ENCODE results near the gene TRRAP. TPM values are rescaled to one million over a fixed set of nuclear protein-coding genes. Genes with fewer than 3 reads are reported as not detected.

TRRAP gene
- polyA plus RNA-seq, 1 donor, result 24.7 TPM

DNA sequence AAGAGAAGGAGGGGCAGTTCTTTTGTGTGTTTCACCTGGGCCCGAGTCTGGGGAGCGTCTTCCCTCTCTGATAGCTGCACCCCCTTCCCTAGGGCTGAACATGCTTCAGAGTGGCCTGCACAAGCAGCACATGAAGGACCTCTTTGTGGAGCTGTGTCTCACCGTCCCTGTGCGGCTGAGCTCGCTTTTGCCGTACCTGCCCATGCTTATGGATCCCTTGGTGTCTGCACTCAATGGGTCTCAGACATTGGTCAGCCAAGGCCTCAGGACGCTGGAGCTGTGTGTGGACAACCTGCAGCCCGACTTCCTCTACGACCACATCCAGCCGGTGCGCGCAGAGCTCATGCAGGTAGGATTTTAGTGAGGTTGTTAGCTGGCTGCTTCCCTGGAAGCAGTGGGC lies 39.0 kb downstream of the TRRAP start:
- WGBS (ENCODE audit: insufficient coverage, low lambda C conversion rate), result no CpG with 5 or more reads among the region's 12 CpGs

DNA sequence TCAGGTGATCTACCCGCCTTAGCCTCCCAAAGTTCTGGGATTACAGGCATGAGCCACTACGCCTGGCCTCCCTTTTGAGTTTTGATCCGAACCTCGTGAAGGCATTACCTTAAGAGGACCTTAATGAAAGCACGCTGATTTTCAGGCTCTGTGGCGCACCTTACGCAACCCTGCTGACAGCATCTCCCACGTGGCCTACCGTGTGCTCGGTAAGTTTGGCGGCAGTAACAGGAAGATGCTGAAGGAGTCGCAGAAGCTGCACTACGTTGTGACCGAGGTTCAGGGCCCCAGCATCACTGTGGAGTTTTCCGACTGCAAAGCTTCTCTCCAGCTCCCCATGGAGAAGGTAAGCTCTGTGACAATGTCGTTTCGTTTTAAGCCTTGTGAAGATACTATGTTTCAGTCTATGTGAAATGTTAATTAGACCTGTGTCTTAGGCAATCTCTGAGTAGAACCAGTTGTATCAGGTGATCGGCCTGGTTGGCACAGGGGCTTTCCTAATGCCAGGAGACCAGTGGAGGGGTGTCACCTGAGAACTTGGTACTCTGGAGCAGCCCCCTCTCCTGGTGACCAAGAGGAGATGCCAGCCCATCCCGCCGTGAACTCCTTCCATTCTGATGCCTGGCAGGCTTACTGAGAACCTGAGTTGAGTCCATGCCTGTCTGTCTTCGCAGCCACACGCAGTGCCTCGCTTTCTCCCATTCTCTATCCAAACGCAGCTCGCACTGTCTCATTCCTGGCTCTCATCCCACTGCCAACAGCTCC lies 43.5 kb downstream of the TRRAP start:
- H3K27me3 ChIP-seq (ENCODE audit: control insufficient read depth, insufficient read depth, low read length), result no peaks in the 10 kb centered on the region
- H3K36me3 ChIP-seq (ENCODE audit: control insufficient read depth, insufficient read depth, low read length), result peaks cover 83% of the 10 kb centered on the region
- no peaks in the 10 kb centered on the region for H3K9me3 ChIP-seq (ENCODE audit: control insufficient read depth, low read depth, low read length)
- no CpG with 5 or more reads among the region's 25 CpGs for WGBS (ENCODE audit: insufficient coverage, low lambda C conversion rate)
- no peaks in the 10 kb centered on the region for H3K4me1 ChIP-seq (ENCODE audit: control insufficient read depth, insufficient read depth, low read length)
- H3K4me3 ChIP-seq (ENCODE audit: low read length), result no peak overlapping the region
- DNase-seq, result no peak
- no peak overlapping the region for H3K27ac ChIP-seq (ENCODE audit: low read length)

More for the DNA sequence above, 39.0 kb downstream of the TRRAP start:
- Histone ChIP-seq H3K27ac (ENCODE audit: low read length) (no peak overlapping the region), H3K4me3 (ENCODE audit: low read length) (no peak overlapping the region), H3K27me3 (ENCODE audit: control insufficient read depth, insufficient read depth, low read length) (no peaks in the 10 kb centered on the region), H3K9me3 (ENCODE audit: control insufficient read depth, low read depth, low read length) (no peaks in the 10 kb centered on the region), H3K4me1 (ENCODE audit: control insufficient read depth, insufficient read depth, low read length) (no peaks in the 10 kb centered on the region), H3K36me3 (ENCODE audit: control insufficient read depth, insufficient read depth, low read length) (peaks cover 76% of the 10 kb centered on the region)
- DNase-seq, result no peak

DNA sequence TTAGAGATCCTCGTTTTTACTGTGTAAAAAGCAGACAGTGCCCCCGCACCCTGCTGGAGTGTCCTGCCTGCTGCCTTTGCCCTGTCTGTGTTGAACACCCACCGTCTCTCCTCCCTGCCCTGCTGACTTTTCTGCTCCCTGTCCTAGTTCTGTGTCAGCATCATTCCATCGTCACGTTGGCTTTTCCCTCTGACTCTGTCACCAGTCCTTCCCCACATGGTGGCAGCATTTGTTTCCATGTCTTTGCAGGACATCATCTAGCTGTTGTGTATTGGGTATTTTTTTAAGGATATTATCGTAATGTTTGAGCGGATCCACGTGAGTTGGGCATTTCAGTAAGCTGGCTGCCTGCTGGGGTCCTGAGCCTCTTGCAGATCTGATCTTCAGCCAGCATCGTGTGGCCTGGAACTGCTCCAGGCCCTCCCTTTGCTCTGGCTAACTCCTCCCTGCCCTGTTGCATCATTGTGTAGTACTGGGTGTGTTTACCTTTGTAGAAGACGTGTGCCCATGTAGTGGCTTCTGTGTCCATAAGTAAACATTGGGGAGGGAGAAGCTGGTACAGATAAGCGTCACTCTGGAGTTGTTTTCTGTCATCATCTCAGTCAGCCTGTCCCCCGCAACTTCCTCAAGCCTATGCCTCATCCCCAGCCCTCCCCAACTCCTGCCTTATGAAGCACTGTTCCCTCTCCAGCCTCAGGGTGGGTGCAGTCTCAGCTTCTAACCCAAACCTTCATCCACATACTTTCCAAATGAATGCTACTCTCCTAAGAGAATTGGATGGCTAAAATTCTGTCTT lies 44.3 kb downstream of the TRRAP start:
- no peaks in the 10 kb centered on the region for H3K9me3 ChIP-seq (ENCODE audit: control insufficient read depth, low read depth, low read length)
- WGBS (ENCODE audit: insufficient coverage, low lambda C conversion rate), result 73% methylated on average over 3 of the region's 12 CpGs
- peaks cover 83% of the 10 kb centered on the region for H3K36me3 ChIP-seq (ENCODE audit: control insufficient read depth, insufficient read depth, low read length)
- peak; percentile 4 to 15 for DNase-seq
- no peaks in the 10 kb centered on the region for H3K27me3 ChIP-seq (ENCODE audit: control insufficient read depth, insufficient read depth, low read length)
- H3K27ac ChIP-seq (ENCODE audit: low read length), result no peak overlapping the region
- H3K4me1 ChIP-seq (ENCODE audit: control insufficient read depth, insufficient read depth, low read length), result no peaks in the 10 kb centered on the region
- no peak overlapping the region for H3K4me3 ChIP-seq (ENCODE audit: low read length)

DNA sequence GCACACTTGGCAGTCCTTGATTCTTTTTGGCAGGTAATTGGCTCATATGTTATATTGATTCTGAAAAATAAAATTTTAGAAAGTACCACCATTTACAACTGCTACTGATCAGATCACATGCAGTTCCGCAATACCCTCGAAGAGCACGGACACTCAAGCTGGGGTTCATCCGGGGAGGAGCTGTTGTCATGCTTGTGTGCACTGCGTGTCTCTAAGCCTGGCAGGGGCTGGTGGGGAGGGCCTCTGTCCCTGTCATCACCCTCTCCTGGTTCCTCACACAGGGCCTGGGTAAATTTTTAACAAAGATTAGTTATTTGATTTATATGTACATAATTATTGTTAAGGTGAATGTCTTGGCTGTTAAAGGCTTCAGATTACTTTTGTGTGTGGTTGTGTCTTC lies 45.2 kb downstream of the TRRAP start:
- peaks cover 82% of the 10 kb centered on the region for H3K36me3 ChIP-seq (ENCODE audit: control insufficient read depth, insufficient read depth, low read length)
- H3K27me3 ChIP-seq (ENCODE audit: control insufficient read depth, insufficient read depth, low read length), result no peaks in the 10 kb centered on the region
- no peaks in the 10 kb centered on the region for H3K9me3 ChIP-seq (ENCODE audit: control insufficient read depth, low read depth, low read length)
- no CpG with 5 or more reads among the region's 5 CpGs for WGBS (ENCODE audit: insufficient coverage, low lambda C conversion rate)
- DNase-seq, result no peak
- no peaks in the 10 kb centered on the region for H3K4me1 ChIP-seq (ENCODE audit: control insufficient read depth, insufficient read depth, low read length)
- H3K4me3 ChIP-seq (ENCODE audit: low read length), result no peak overlapping the region
- no peak overlapping the region for H3K27ac ChIP-seq (ENCODE audit: low read length)

DNA sequence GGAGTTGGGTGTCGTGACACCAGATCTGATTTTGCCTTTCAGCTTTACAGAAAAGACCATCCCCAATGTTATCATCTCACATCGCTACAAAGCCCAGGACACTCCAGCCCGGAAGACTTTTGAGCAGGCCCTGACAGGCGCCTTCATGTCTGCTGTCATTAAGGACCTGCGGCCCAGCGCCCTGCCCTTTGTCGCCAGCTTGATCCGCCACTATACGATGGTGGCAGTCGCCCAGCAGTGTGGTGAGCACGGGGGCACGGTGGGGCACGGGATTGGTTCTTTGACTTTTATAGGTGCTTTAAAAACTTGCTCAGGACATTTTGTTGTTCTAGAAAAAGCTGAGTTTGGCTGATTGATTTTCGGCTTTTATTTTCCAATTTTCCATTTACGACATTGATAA lies 48.8 kb downstream of the TRRAP start:
- H3K27me3 ChIP-seq (ENCODE audit: control insufficient read depth, insufficient read depth, low read length), result no peaks in the 10 kb centered on the region
- H3K4me3 ChIP-seq (ENCODE audit: low read length), result no peak overlapping the region
- H3K36me3 ChIP-seq (ENCODE audit: control insufficient read depth, insufficient read depth, low read length), result peaks cover 82% of the 10 kb centered on the region
- no peak overlapping the region for H3K27ac ChIP-seq (ENCODE audit: low read length)
- H3K9me3 ChIP-seq (ENCODE audit: control insufficient read depth, low read depth, low read length), result no peaks in the 10 kb centered on the region
- no peak for DNase-seq
- WGBS (ENCODE audit: insufficient coverage, low lambda C conversion rate), result 100% methylated on average over 2 of the region's 15 CpGs
- no peaks in the 10 kb centered on the region for H3K4me1 ChIP-seq (ENCODE audit: control insufficient read depth, insufficient read depth, low read length)

DNA sequence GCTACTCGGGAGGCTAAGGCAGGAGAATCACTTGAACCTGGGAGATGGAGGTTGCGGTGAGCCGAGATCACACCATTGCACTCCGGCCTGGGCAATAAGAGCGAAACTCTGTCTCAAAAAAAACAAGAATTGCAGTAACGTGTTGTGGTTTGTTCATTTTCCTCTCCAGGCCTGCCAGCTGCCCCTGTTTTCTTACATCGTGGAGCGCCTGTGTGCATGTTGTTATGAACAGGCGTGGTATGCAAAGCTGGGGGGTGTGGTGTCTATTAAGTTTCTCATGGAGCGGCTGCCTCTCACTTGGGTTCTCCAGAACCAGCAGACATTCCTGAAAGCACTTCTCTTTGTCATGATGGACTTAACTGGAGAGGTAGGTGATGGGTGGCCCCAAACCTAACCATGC lies 52.1 kb downstream of the TRRAP start:
- DNase-seq, result no peak
- WGBS (ENCODE audit: insufficient coverage, low lambda C conversion rate), result no CpG with 5 or more reads among the region's 10 CpGs
- peaks cover 83% of the 10 kb centered on the region for H3K36me3 ChIP-seq (ENCODE audit: control insufficient read depth, insufficient read depth, low read length)
- no peaks in the 10 kb centered on the region for H3K4me1 ChIP-seq (ENCODE audit: control insufficient read depth, insufficient read depth, low read length)
- no peaks in the 10 kb centered on the region for H3K9me3 ChIP-seq (ENCODE audit: control insufficient read depth, low read depth, low read length)
- H3K27me3 ChIP-seq (ENCODE audit: control insufficient read depth, insufficient read depth, low read length), result no peaks in the 10 kb centered on the region
- no peak overlapping the region for H3K27ac ChIP-seq (ENCODE audit: low read length)
- no peak overlapping the region for H3K4me3 ChIP-seq (ENCODE audit: low read length)

DNA sequence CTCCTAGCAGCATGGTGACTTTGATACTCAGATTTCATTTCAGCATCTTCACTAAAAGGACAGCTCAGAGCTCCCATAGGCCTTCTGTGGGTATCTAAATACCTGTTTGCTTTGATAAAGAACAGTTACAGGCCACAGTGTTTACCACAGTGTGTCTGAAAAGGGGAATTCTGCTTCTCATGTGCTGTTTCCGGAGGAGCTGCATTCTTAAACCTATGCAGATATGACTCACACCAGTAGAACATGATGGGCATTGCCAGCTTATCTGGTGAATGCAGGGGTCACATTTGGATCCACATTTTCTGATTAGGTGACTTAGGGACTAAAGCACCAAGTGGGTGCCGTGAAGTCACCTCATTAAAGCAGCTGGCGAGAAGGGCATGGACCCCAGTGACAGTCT lies 52.6 kb downstream of the TRRAP start:
- H3K9me3 ChIP-seq (ENCODE audit: control insufficient read depth, low read depth, low read length), result no peaks in the 10 kb centered on the region
- no peak overlapping the region for H3K27ac ChIP-seq (ENCODE audit: low read length)
- no peaks in the 10 kb centered on the region for H3K4me1 ChIP-seq (ENCODE audit: control insufficient read depth, insufficient read depth, low read length)
- DNase-seq, result no peak
- WGBS (ENCODE audit: insufficient coverage, low lambda C conversion rate), result no CpG with 5 or more reads among the region's 3 CpGs
- H3K4me3 ChIP-seq (ENCODE audit: low read length), result no peak overlapping the region
- peaks cover 81% of the 10 kb centered on the region for H3K36me3 ChIP-seq (ENCODE audit: control insufficient read depth, insufficient read depth, low read length)
- H3K27me3 ChIP-seq (ENCODE audit: control insufficient read depth, insufficient read depth, low read length), result no peaks in the 10 kb centered on the region

DNA sequence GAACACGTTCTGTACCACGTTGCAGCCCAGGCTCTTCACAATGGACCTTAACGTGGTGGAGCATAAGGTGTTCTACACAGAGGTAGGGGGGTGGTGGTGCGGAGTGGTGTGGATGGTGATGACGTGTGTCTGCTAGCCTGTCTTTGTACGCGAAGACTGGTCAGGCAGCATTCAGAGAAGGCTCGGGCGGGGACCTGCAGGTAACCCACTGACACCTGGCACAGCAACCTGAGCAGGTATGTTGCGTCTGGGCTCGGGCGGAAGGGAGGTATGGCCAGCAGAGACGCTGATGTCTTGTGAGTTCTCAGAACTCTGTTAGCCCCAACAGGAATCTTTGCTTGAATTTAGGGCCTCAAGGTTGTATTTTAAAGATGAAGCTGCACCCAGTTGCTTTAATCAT lies 55.0 kb downstream of the TRRAP start:
- no peak for DNase-seq
- H3K27me3 ChIP-seq (ENCODE audit: control insufficient read depth, insufficient read depth, low read length), result no peaks in the 10 kb centered on the region
- no CpG with 5 or more reads among the region's 13 CpGs for WGBS (ENCODE audit: insufficient coverage, low lambda C conversion rate)
- peaks cover 84% of the 10 kb centered on the region for H3K36me3 ChIP-seq (ENCODE audit: control insufficient read depth, insufficient read depth, low read length)
- no peak overlapping the region for H3K27ac ChIP-seq (ENCODE audit: low read length)
- H3K4me3 ChIP-seq (ENCODE audit: low read length), result no peak overlapping the region
- no peaks in the 10 kb centered on the region for H3K4me1 ChIP-seq (ENCODE audit: control insufficient read depth, insufficient read depth, low read length)
- no peaks in the 10 kb centered on the region for H3K9me3 ChIP-seq (ENCODE audit: control insufficient read depth, low read depth, low read length)

DNA sequence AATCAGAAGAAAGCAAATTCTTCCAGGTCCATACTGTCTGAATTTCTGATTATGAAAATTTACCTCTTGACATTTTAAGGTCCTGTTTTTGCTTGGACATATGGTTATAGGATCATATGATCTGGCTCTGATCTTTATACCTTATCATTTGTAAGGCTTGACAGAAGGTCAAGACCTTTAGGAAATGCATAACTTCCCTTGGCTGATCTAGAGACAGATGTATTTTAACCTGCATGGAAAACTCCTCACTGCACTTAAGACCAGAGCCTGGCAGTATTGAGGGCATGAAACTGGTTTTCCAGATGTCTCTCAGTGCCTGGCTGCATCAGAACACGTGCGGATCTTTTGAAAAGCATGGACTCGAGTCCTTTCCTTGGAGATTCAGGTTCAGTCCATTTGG lies 55.9 kb downstream of the TRRAP start:
- Histone ChIP-seq H3K27me3 (ENCODE audit: control insufficient read depth, insufficient read depth, low read length) (no peaks in the 10 kb centered on the region), H3K4me1 (ENCODE audit: control insufficient read depth, insufficient read depth, low read length) (no peaks in the 10 kb centered on the region), H3K36me3 (ENCODE audit: control insufficient read depth, insufficient read depth, low read length) (peaks cover 80% of the 10 kb centered on the region), H3K27ac (ENCODE audit: low read length) (no peak overlapping the region), H3K4me3 (ENCODE audit: low read length) (no peak overlapping the region), H3K9me3 (ENCODE audit: control insufficient read depth, low read depth, low read length) (no peaks in the 10 kb centered on the region)
- no CpG with 5 or more reads among the region's 3 CpGs for WGBS (ENCODE audit: insufficient coverage, low lambda C conversion rate)
- DNase-seq, result no peak

DNA sequence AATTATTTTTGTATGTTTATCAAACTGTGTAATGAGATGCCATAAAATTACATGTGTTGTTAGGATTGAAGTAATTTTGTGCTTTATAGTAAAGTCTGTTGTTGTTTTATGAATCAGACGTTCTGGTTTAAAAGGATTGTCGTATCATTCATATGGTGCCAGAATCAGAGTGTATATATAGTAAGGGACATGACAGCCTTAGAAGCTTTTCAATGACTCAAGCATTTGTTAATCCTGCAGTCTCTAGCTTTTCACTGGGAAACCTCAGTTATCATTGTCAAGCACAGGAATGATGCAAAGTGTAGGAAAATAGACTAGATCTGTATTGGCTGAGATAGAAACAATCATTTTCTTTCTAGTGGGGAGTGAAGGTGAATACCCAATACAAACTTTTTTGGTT lies 57.5 kb downstream of the TRRAP start:
- no peak for DNase-seq
- Histone ChIP-seq H3K27ac (ENCODE audit: low read length) (no peak overlapping the region), H3K4me1 (ENCODE audit: control insufficient read depth, insufficient read depth, low read length) (no peaks in the 10 kb centered on the region), H3K36me3 (ENCODE audit: control insufficient read depth, insufficient read depth, low read length) (peaks cover 81% of the 10 kb centered on the region), H3K27me3 (ENCODE audit: control insufficient read depth, insufficient read depth, low read length) (no peaks in the 10 kb centered on the region), H3K9me3 (ENCODE audit: control insufficient read depth, low read depth, low read length) (no peaks in the 10 kb centered on the region), H3K4me3 (ENCODE audit: low read length) (no peak overlapping the region)
- WGBS (ENCODE audit: insufficient coverage, low lambda C conversion rate), result no CpG with 5 or more reads among the region's 2 CpGs
